GF-D8 (cell line): ENCODE results near the gene AP2A2.
"Not testable (repeated sequence)": the region's sequence is repeated elsewhere in the genome, so short reads cannot be mapped to it uniquely, and the experiment has no call there.

Source experiments
- DNase-seq: peaks from one replicate; lab custom pipeline; 2025; lab: John Stamatoyannopoulos, UW

Gene AP2A2

GRCh38 chr11:975376-975775, 49.7 kb downstream of the AP2A2 start:
- not testable (repeated sequence) for DNase-seq

- no peak for DNase-seq
Observed at GRCh38 chr11:975827-976226, 50.2 kb downstream of the AP2A2 start.

- DNase-seq, result no peak
Observed at GRCh38 chr11:976431-977160, 50.9 kb downstream of the AP2A2 start.

GRCh38 chr11:977830-978720, 52.4 kb downstream of the AP2A2 start:
- DNase-seq, result no peak

GRCh38 chr11:978781-979180, 53.1 kb downstream of the AP2A2 start:
- no peak for DNase-seq

GRCh38 chr11:980438-981357, 55.0 kb downstream of the AP2A2 start:
- no peak for DNase-seq

- DNase-seq, result no peak
Observed at GRCh38 chr11:981764-982163, 56.1 kb downstream of the AP2A2 start.

GRCh38 chr11:984546-984945, 58.9 kb downstream of the AP2A2 start:
- no peak for DNase-seq

GRCh38 chr11:985406-985805, 59.7 kb downstream of the AP2A2 start:
- DNase-seq, result no peak

- no peak for DNase-seq
Observed at GRCh38 chr11:985848-986247, 60.2 kb downstream of the AP2A2 start.

- no peak for DNase-seq
Observed at GRCh38 chr11:986270-986951, 60.7 kb downstream of the AP2A2 start.

GRCh38 chr11:986952-987305, 61.3 kb downstream of the AP2A2 start:
- DNase-seq, result no peak

- DNase-seq, result no peak
Observed at GRCh38 chr11:987671-988070, 62.0 kb downstream of the AP2A2 start.

GRCh38 chr11:990101-990500, 64.4 kb downstream of the AP2A2 start:
- DNase-seq, result no peak

- DNase-seq, result no peak
Observed at GRCh38 chr11:991034-991433, 65.4 kb downstream of the AP2A2 start.

- no peak for DNase-seq
Observed at GRCh38 chr11:991711-992307, 66.1 kb downstream of the AP2A2 start.

GRCh38 chr11:992577-992976, 66.9 kb downstream of the AP2A2 start:
- no peak for DNase-seq

GRCh38 chr11:993632-994167, 68.0 kb downstream of the AP2A2 start:
- DNase-seq, result no peak

- DNase-seq, result no peak
Observed at GRCh38 chr11:995044-995751, 69.5 kb downstream of the AP2A2 start.

GRCh38 chr11:995752-996420, 70.2 kb downstream of the AP2A2 start:
- no peak for DNase-seq
